Activated CD8-positive, alpha-beta T cell treated with anti-CD3 and anti-CD28 coated beads, Interleukin-2, amount 10 ng/mL, durations not matched to agents 7 days and 5 days (primary cell): ENCODE measurements around the gene SPEM3. TPM values are rescaled to one million over a fixed set of nuclear protein-coding genes. Genes with fewer than 3 reads are reported as not detected.

Experiments used
- ATAC-seq: fragments of 150-1000 bp; cut with Tn5 transposase; one replicate; pipeline ENCODE4 v1.10.0; 2021; ENCODE audit warnings: moderate library complexity
- CTCF ChIA-PET: fragments of 350-600 bp; sonication (Branson Sonifier 250); formaldehyde crosslinking; loops from one replicate; lab custom pipeline; 2021; ENCODE audit warnings: antibody characterized with exemption; lab: Charles Lee
- POLR2A ChIA-PET: fragments of 350-600 bp; sonication (Branson Sonifier 250); formaldehyde crosslinking; loops from one replicate; lab custom pipeline; 2021; ENCODE audit warnings: antibody characterized with exemption; lab: Charles Lee
- DNase-seq: peaks from one replicate; pipeline ENCODE4 v3.0.0-alpha.2; 2020
- H3K27ac Mint-ChIP-seq: one replicate; pipeline ENCODE4 v1.8.0; 2021; ENCODE audit warnings: mild to moderate bottlenecking, mixed read lengths
- H3K27me3 Mint-ChIP-seq: one replicate; pipeline ENCODE4 v1.8.0; 2021; ENCODE audit warnings: low read depth, mixed read lengths
- H3K36me3 Mint-ChIP-seq: one replicate; pipeline ENCODE4 v1.8.0; 2021; ENCODE audit warnings: low read depth, mixed read lengths
- H3K4me1 Mint-ChIP-seq: one replicate; pipeline ENCODE4 v1.8.0; 2021; ENCODE audit warnings: low read depth, mixed read lengths
- H3K4me3 Mint-ChIP-seq: one replicate; pipeline ENCODE4 v1.8.0; 2021; ENCODE audit warnings: mild to moderate bottlenecking, mixed read lengths
- H3K9me3 Mint-ChIP-seq: one replicate; pipeline ENCODE4 v1.8.0; 2022; ENCODE audit warnings: mixed read lengths; ENCODE audit not compliant: insufficient read depth
- total RNA-seq, 2 experiments: library from RNA; stranded (reverse); gene quantifications; one replicate each; pipeline ENCODE4 v1.2.3, GENCODE V29; 2021

Gene SPEM3
- total RNA-seq, 2 experiments from 2014 or later = not detected

- Mint-ChIP-seq H3K9me3 (no peaks in the 10 kb centered on the region), H3K27ac (peak within 1 kb of the TSS; percentile 61), H3K36me3 (peaks cover 25% of the 10 kb centered on the region), H3K4me1 (peaks cover 30% of the 10 kb centered on the region), H3K27me3 (peaks cover 28% of the 10 kb centered on the region), H3K4me3 (peak within 1 kb of the TSS; percentile 63)
- CTCF ChIA-PET = interaction anchor here (0.6 to 5.3 kb wide), 12 partner anchors 9 to 177 kb away, joined by 3 to 50 read pairs (median 6); partner anchors contain the start of genes SENP3, TMEM102 and TNFSF13
- POLR2A ChIA-PET = interaction anchor here (0.5 to 4.6 kb wide), 9 partner anchors 8 to 139 kb away, joined by 3 to 21 read pairs (median 5); partner anchors contain the start of genes MPDU1, POLR2A and ZBTB4
- peak; percentile 37 for DNase-seq
- ATAC-seq = peak; percentile 17
These were observed 16.3 kb downstream of the SPEM3 start, which contains the start of gene CHRNB1 for GRCh38 chr17:7444682-7445618. Gene CHRNB1 (plus strand): TSS chr17:7445061. CDS start chr17:7445128, 67 bp downstream.

GRCh38 chr17:7445619-7445968 is 16.9 kb downstream of the SPEM3 start:
- peaks cover 25% of the 10 kb centered on the region for H3K27me3 Mint-ChIP-seq
- POLR2A ChIA-PET = interaction anchor here (0.6 to 4.6 kb wide), 5 partner anchors 9 to 89 kb away, joined by 3 to 21 read pairs (median 5); partner anchors contain the start of gene POLR2A
- H3K4me1 Mint-ChIP-seq = peaks cover 24% of the 10 kb centered on the region
- CTCF ChIA-PET = interaction anchor here (0.6 to 5.3 kb wide), 8 partner anchors 9 to 178 kb away, joined by 3 to 50 read pairs (median 6); partner anchors contain the start of genes SENP3 and TMEM102
- peak; percentile 90 for ATAC-seq
- H3K9me3 Mint-ChIP-seq = no peaks in the 10 kb centered on the region
- peak overlapping the region; percentile 61 for H3K27ac Mint-ChIP-seq
- peak; percentile 70 for DNase-seq
- peaks cover 26% of the 10 kb centered on the region for H3K36me3 Mint-ChIP-seq
- peak overlapping the region; percentile 63 for H3K4me3 Mint-ChIP-seq

GRCh38 chr17:7448461-7448860 is 19.8 kb downstream of the SPEM3 start:
- Mint-ChIP-seq H3K9me3 (no peaks in the 10 kb centered on the region), H3K27me3 (peaks cover 19% of the 10 kb centered on the region), H3K4me3 (no peak overlapping the region), H3K36me3 (peaks cover 28% of the 10 kb centered on the region), H3K27ac (no peak overlapping the region), H3K4me1 (peaks cover 24% of the 10 kb centered on the region)
- POLR2A ChIA-PET = interaction anchor here (1.2 kb wide), 1 partner anchor 35 kb away, joined by 5 read pairs; the partner anchor contains the start of gene POLR2A
- no peak for DNase-seq
- CTCF ChIA-PET = interaction anchor here (5.3 kb wide), 1 partner anchor 12 kb away, joined by 50 read pairs; the partner anchor contains the start of gene TMEM102
- ATAC-seq = no peak

- DNase-seq (no peak), ATAC-seq (no peak)
- Mint-ChIP-seq H3K4me1 (peaks cover 27% of the 10 kb centered on the region), H3K9me3 (no peaks in the 10 kb centered on the region), H3K27me3 (no peaks in the 10 kb centered on the region), H3K4me3 (no peak overlapping the region), H3K27ac (no peak overlapping the region), H3K36me3 (peaks cover 44% of the 10 kb centered on the region)
- ChIA-PET POLR2A (interaction anchor here (3.6 kb wide), 1 partner anchor 25 kb away, joined by 19 read pairs; the partner anchor contains the start of gene POLR2A), CTCF (interaction anchor here (1.3 kb wide), 1 partner anchor 42 kb away, joined by 4 read pairs; no protein-coding TSS in a partner anchor)
These were observed 31.4 kb downstream of the SPEM3 start for GRCh38 chr17:7459961-7460545.

GRCh38 chr17:7460850-7461660 is 32.4 kb downstream of the SPEM3 start:
- peaks cover 43% of the 10 kb centered on the region for H3K36me3 Mint-ChIP-seq
- CTCF ChIA-PET = interaction anchor here (1.3 to 1.6 kb wide), 2 partner anchors 19 to 41 kb away, joined by 3 to 4 read pairs; partner anchors contain the start of gene ZBTB4
- H3K27ac Mint-ChIP-seq = no peak overlapping the region
- no peak overlapping the region for H3K4me3 Mint-ChIP-seq
- H3K9me3 Mint-ChIP-seq = no peaks in the 10 kb centered on the region
- no peaks in the 10 kb centered on the region for H3K27me3 Mint-ChIP-seq
- DNase-seq = no peak
- POLR2A ChIA-PET = interaction anchor here (1.9 to 3.6 kb wide), 2 partner anchors 19 to 24 kb away, joined by 5 to 19 read pairs; partner anchors contain the start of genes POLR2A and ZBTB4
- no peak for ATAC-seq
- peaks cover 24% of the 10 kb centered on the region for H3K4me1 Mint-ChIP-seq

GRCh38 chr17:7462474-7463371 is 34.1 kb downstream of the SPEM3 start:
- ATAC-seq = no peak
- no peak for DNase-seq
- CTCF ChIA-PET = interaction anchor here (1.6 kb wide), 1 partner anchor 17 kb away, joined by 3 read pairs; the partner anchor contains the start of gene ZBTB4
- Mint-ChIP-seq H3K9me3 (no peaks in the 10 kb centered on the region), H3K27me3 (no peaks in the 10 kb centered on the region), H3K4me3 (no peak overlapping the region), H3K36me3 (peaks cover 46% of the 10 kb centered on the region), H3K27ac (no peak overlapping the region), H3K4me1 (peaks cover 26% of the 10 kb centered on the region)
- POLR2A ChIA-PET = interaction anchor here (0.6 to 3.6 kb wide), 5 partner anchors 13 to 268 kb away, joined by 3 to 19 read pairs (median 4); partner anchors contain the start of genes POLR2A and ZBTB4

GRCh38 chr17:7463372-7463846 is 34.8 kb downstream of the SPEM3 start:
- peaks cover 45% of the 10 kb centered on the region for H3K36me3 Mint-ChIP-seq

GRCh38 chr17:7464081-7464480 is 35.4 kb downstream of the SPEM3 start:
- POLR2A ChIA-PET = interaction anchor here (3.6 kb wide), 1 partner anchor 21 kb away, joined by 19 read pairs; the partner anchor contains the start of gene POLR2A
- Mint-ChIP-seq H3K27ac (no peak overlapping the region), H3K36me3 (peaks cover 38% of the 10 kb centered on the region)

More at GRCh38 chr17:7463372-7463846, 34.8 kb downstream of the SPEM3 start:
- Mint-ChIP-seq H3K4me3 (no peak overlapping the region), H3K4me1 (peaks cover 26% of the 10 kb centered on the region), H3K27ac (no peak overlapping the region), H3K9me3 (no peaks in the 10 kb centered on the region), H3K27me3 (no peaks in the 10 kb centered on the region)
- CTCF ChIA-PET = no interaction called here
- POLR2A ChIA-PET = interaction anchor here (1.0 to 3.6 kb wide), 2 partner anchors 12 to 21 kb away, joined by 4 to 19 read pairs; partner anchors contain the start of gene POLR2A
- ATAC-seq (no peak), DNase-seq (no peak)

GRCh38 chr17:7465597-7466275 is 37.1 kb downstream of the SPEM3 start:
- no peak for DNase-seq
- peaks cover 20% of the 10 kb centered on the region for H3K4me1 Mint-ChIP-seq
- ATAC-seq = no peak

More at GRCh38 chr17:7464081-7464480, 35.4 kb downstream of the SPEM3 start:
- peaks cover 27% of the 10 kb centered on the region for H3K4me1 Mint-ChIP-seq
- no peaks in the 10 kb centered on the region for H3K27me3 Mint-ChIP-seq
- DNase-seq = no peak
- H3K9me3 Mint-ChIP-seq = no peaks in the 10 kb centered on the region
- ATAC-seq = no peak
- CTCF ChIA-PET = interaction anchor here (0.9 kb wide), 1 partner anchor 18 kb away, joined by 7 read pairs; no protein-coding TSS in a partner anchor
- no peak overlapping the region for H3K4me3 Mint-ChIP-seq

More at GRCh38 chr17:7465597-7466275, 37.1 kb downstream of the SPEM3 start:
- no peak overlapping the region for H3K4me3 Mint-ChIP-seq
- peaks cover 26% of the 10 kb centered on the region for H3K36me3 Mint-ChIP-seq
- H3K27ac Mint-ChIP-seq = no peak overlapping the region
- no peaks in the 10 kb centered on the region for H3K27me3 Mint-ChIP-seq
- ChIA-PET CTCF (no interaction called here), POLR2A (interaction anchor here (0.6 to 2.1 kb wide), 4 partner anchors 11 to 19 kb away, joined by 3 to 10 read pairs (median 7); partner anchors contain the start of genes POLR2A and ZBTB4)
- no peaks in the 10 kb centered on the region for H3K9me3 Mint-ChIP-seq
